Measurements from ENCODE around the gene BICRA.

Gene BICRA

GRCh38 chr19:47752440-47753211 lies 143.7 kb downstream of the BICRA start:
- no peak for DNase-seq

Data from fibroblast of skin of abdomen (primary cell).